ENCODE results near the gene MAD2L2. TPM values are rescaled to one million over a fixed set of nuclear protein-coding genes. Genes with fewer than 3 reads are reported as not detected.

MAD2L2 gene
- total and polyA plus RNA-seq, 9 of the 15 experiments (the other 6 are each of a cell fraction or from before 2014, with no cell fraction given), result 12.4 to 286 (median 143) TPM

DNA sequence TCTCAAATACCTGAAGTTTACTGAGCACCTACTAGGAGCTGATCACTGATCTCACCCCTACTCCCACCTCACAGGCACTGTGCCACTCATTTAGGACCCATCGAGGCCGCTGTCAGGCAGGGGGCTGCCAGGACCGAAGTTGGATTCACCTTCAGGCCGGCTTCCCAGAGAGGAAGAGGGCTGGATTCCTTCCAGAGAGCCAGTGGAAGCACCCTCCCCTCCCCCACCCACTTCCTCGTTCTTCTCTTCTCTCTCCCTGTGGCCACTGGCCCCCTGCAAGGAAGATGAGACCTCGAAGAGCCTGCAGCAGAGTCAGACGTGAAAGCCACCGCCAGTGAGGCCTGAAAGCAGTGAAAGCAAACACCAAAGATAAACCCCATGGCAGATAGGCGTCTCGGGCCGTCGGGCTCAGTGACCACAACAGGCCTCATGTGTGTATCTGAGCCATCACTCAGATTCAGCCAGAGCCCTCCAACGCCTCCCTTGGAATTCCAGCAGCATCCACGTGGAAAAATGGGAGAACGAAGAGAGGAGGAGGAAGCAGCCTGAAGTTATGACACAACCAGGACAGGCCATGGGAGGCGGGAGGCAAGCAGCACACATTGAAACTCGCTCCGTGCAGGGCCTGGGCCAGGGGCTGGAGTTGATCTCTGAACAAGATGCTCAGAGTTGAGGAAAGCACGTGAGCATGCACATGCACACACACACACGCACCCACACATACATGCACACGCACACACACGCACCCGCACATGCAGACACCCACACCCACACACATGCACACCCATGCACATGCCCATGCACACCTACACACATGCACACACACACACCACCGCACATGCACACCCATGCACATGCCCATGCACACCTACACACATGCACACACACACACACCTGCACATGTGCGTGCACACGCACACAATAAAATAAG lies 48.8 kb upstream of the MAD2L2 start (continued):
- TF ChIP-seq KAT2B (IDR thresholded peaks at IDR 0.05; ENCODE audit: low read depth, low read length) (no peak), ZFP30 (CRISPR knock-in tag; IDR thresholded peaks at IDR 0.05; ENCODE audit: borderline replicate concordance) (no peak), HNRNPUL1 (IDR thresholded peaks at IDR 0.05; ENCODE audit: low read length) (no peak), GATAD2B (IDR thresholded peaks at IDR 0.05; ENCODE audit: borderline replicate concordance) (no peak), POLR2B (IDR thresholded peaks at IDR 0.05; ENCODE audit: low read depth, partially characterized antibody) (no peak), E2F1 (CRISPR knock-in tag; IDR thresholded peaks at IDR 0.05) (no peak), ZNF24 (IDR thresholded peaks at IDR 0.05) (no peak), ZBTB40 (IDR thresholded peaks at IDR 0.05) (no peak), ZBTB40 (CRISPR knock-in tag; IDR thresholded peaks at IDR 0.05) (0 out of 2 replicates have a peak, but pooled peaks have one; percentile 27), MEIS2 (IDR thresholded peaks at IDR 0.05; ENCODE audit: partially characterized antibody) (no peak), ZNF197 (CRISPR knock-in tag; IDR thresholded peaks at IDR 0.05; ENCODE audit: low read depth) (no peak)
- TF ChIP-seq, protein P1, sequence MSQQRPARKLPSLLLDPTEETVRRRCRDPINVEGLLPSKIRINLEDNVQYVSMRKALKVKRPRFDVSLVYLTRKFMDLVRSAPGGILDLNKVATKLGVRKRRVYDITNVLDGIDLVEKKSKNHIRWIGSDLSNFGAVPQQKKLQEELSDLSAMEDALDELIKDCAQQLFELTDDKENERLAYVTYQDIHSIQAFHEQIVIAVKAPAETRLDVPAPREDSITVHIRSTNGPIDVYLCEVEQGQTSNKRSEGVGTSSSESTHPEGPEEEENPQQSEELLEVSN (IDR thresholded peaks at IDR 0.05; ENCODE audit: borderline replicate concordance in 1 of 2, extremely low read depth in 1 of 2, insufficient read depth in 1 of 2, insufficient read length in 1 of 2, low read depth in 1 of 2, low read length in 1 of 2, poor library complexity in 1 of 2, severe bottlenecking in 1 of 2), result peak; percentile 10 to 11
- TF ChIP-seq, protein P2, sequence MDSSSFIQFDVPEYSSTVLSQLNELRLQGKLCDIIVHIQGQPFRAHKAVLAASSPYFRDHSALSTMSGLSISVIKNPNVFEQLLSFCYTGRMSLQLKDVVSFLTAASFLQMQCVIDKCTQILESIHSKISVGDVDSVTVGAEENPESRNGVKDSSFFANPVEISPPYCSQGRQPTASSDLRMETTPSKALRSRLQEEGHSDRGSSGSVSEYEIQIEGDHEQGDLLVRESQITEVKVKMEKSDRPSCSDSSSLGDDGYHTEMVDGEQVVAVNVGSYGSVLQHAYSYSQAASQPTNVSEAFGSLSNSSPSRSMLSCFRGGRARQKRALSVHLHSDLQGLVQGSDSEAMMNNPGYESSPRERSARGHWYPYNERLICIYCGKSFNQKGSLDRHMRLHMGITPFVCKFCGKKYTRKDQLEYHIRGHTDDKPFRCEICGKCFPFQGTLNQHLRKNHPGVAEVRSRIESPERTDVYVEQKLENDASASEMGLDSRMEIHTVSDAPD (CRISPR knock-in tag; IDR thresholded peaks at IDR 0.05), result no peak
